IPS-18a (cell line): ENCODE measurements around the gene BPIFB1.

Source experiments
- H3K27ac ChIP-seq: one replicate; pipeline ENCODE4 v1.5.1; 2013; ENCODE audit warnings: low read length
- H3K27me3 ChIP-seq: one replicate; pipeline ENCODE4 v1.6.1; 2013; ENCODE audit warnings: mild to moderate bottlenecking, low read length; ENCODE audit not compliant: control insufficient read depth, insufficient read depth
- H3K36me3 ChIP-seq: one replicate; pipeline ENCODE4 v1.6.1; 2013; ENCODE audit warnings: low read depth, low read length; ENCODE audit not compliant: control insufficient read depth
- H3K4me1 ChIP-seq: one replicate; pipeline ENCODE4 v1.6.1; 2013; ENCODE audit warnings: low read depth, low read length; ENCODE audit not compliant: control insufficient read depth
- H3K4me3 ChIP-seq: one replicate; pipeline ENCODE4 v1.5.1; 2013; ENCODE audit warnings: low read length
- H3K9ac ChIP-seq: one replicate; pipeline ENCODE4 v1.6.1; 2013; ENCODE audit warnings: mild to moderate bottlenecking, low read length, moderate library complexity
- H3K9me3 ChIP-seq: one replicate; pipeline ENCODE4 v1.6.1; 2013; ENCODE audit warnings: low read depth, low read length; ENCODE audit not compliant: control insufficient read depth

The BPIFB1 gene

GRCh38 chr20:33250666-33251065, 32.3 kb upstream of the BPIFB1 start:
- no peak overlapping the region for H3K27ac ChIP-seq
- H3K36me3 ChIP-seq = no peaks in the 10 kb centered on the region
- H3K9ac ChIP-seq = no peak overlapping the region
- H3K4me3 ChIP-seq = no peak overlapping the region
- no peaks in the 10 kb centered on the region for H3K9me3 ChIP-seq
- H3K4me1 ChIP-seq = no peaks in the 10 kb centered on the region
- H3K27me3 ChIP-seq = no peaks in the 10 kb centered on the region

GRCh38 chr20:33251496-33251895, 31.5 kb upstream of the BPIFB1 start:
- H3K4me1 ChIP-seq = no peaks in the 10 kb centered on the region
- no peaks in the 10 kb centered on the region for H3K36me3 ChIP-seq
- no peak overlapping the region for H3K4me3 ChIP-seq
- no peak overlapping the region for H3K27ac ChIP-seq
- no peaks in the 10 kb centered on the region for H3K9me3 ChIP-seq
- H3K9ac ChIP-seq = no peak overlapping the region
- H3K27me3 ChIP-seq = no peaks in the 10 kb centered on the region

DNA sequence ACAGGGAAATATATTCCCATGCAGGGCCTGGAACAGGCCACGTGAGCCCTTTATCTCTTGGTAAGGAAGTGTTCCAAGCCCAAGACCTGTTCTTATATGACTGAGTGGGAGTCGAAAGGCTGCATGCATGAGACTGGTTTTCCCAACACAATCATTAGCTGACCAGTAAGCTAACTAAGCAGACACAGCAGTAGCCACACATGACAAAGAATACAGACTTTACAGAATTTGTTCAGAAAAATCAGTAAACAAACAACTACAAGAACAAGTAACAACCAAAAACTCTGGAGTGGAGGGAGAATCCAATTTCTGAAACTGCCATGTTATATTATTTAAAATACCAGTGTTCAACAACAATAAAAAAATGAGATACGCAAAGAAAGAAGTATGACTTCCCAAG, 30.6 kb upstream of the BPIFB1 start:
- no peak overlapping the region for H3K27ac ChIP-seq
- no peaks in the 10 kb centered on the region for H3K4me1 ChIP-seq
- H3K4me3 ChIP-seq = no peak overlapping the region
- no peaks in the 10 kb centered on the region for H3K9me3 ChIP-seq
- no peaks in the 10 kb centered on the region for H3K36me3 ChIP-seq
- H3K9ac ChIP-seq = no peak overlapping the region
- no peaks in the 10 kb centered on the region for H3K27me3 ChIP-seq

DNA sequence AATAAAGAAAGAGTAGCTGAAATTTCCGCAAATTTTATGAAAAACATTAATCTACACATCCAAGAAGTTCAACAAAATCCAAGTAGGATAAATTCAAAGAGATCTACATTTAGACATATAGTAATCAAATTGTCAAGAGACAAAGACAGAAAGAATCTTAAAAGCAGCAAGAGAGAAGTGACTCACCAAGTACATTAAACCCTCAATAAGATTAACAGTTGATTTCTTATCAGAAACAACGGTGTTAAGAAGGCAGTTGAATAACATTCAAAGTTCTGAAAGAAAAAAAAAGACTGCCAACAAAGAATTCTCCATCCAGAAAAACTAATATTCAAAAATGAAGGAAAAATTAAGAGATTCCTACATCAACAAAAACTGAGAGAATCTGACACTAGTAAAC, 28.0 kb upstream of the BPIFB1 start:
- Histone ChIP-seq H3K9me3 (no peaks in the 10 kb centered on the region), H3K27me3 (no peaks in the 10 kb centered on the region), H3K27ac (no peak overlapping the region), H3K9ac (no peak overlapping the region), H3K36me3 (no peaks in the 10 kb centered on the region), H3K4me3 (no peak overlapping the region), H3K4me1 (no peaks in the 10 kb centered on the region)

DNA sequence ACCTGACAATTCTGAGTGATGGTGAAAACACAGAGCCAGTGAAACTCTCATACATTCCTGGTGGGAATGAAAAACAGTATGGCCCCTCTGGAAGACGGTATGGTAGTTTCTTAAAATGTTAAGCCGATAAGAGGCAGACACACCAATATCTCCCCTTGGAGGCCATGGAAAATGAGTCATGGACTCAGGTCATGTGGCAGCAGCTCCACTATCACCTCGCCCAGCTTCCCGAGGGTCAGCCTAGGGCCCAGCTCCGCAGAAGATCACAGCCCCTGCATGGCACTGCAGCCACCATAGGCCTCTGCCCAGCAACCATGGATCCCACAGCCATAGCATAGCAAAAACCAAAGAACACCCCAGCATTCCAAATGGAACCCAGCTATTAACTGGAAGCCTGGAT, 25.8 kb upstream of the BPIFB1 start:
- no peaks in the 10 kb centered on the region for H3K4me1 ChIP-seq
- H3K9ac ChIP-seq = no peak overlapping the region
- H3K4me3 ChIP-seq = no peak overlapping the region
- no peaks in the 10 kb centered on the region for H3K36me3 ChIP-seq
- no peaks in the 10 kb centered on the region for H3K9me3 ChIP-seq
- H3K27me3 ChIP-seq = no peaks in the 10 kb centered on the region
- no peak overlapping the region for H3K27ac ChIP-seq

- H3K9ac ChIP-seq = no peak overlapping the region
- H3K27ac ChIP-seq = no peak overlapping the region
- H3K4me3 ChIP-seq = no peak overlapping the region
- H3K4me1 ChIP-seq = no peaks in the 10 kb centered on the region
- H3K27me3 ChIP-seq = no peaks in the 10 kb centered on the region
- H3K36me3 ChIP-seq = no peaks in the 10 kb centered on the region
- no peaks in the 10 kb centered on the region for H3K9me3 ChIP-seq
These were observed 23.6 kb upstream of the BPIFB1 start for GRCh38 chr20:33259371-33259770.

DNA sequence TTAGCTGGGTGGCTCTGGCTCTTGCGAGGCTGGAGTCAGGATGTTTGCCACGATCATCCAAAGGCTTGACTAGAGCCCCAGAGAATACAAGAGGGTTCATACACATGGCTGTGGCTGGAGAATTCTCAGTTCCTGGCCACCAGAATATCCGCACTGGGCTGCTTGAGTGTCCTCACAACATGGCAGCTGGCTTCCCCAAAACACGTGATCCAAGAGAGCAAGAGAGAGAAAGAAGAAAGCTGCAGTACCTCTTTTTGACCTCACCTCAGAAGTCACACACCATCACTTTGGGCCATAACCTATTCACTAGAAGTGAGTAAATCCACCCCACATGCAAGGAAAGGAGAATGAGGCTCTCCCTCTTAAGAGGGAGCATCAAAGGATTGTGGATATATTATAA, 21.5 kb upstream of the BPIFB1 start:
- no peak overlapping the region for H3K4me3 ChIP-seq

GRCh38 chr20:33262658-33263065, 20.4 kb upstream of the BPIFB1 start:
- no peaks in the 10 kb centered on the region for H3K27me3 ChIP-seq
- H3K27ac ChIP-seq = no peak overlapping the region
- H3K9me3 ChIP-seq = no peaks in the 10 kb centered on the region
- no peaks in the 10 kb centered on the region for H3K36me3 ChIP-seq
- no peak overlapping the region for H3K9ac ChIP-seq
- no peaks in the 10 kb centered on the region for H3K4me1 ChIP-seq
- no peak overlapping the region for H3K4me3 ChIP-seq

More for the DNA sequence above, 21.5 kb upstream of the BPIFB1 start:
- Histone ChIP-seq H3K4me1 (no peaks in the 10 kb centered on the region), H3K9ac (no peak overlapping the region), H3K36me3 (no peaks in the 10 kb centered on the region), H3K9me3 (no peaks in the 10 kb centered on the region), H3K27ac (no peak overlapping the region), H3K27me3 (no peaks in the 10 kb centered on the region)

GRCh38 chr20:33263784-33264183, 19.2 kb upstream of the BPIFB1 start:
- Histone ChIP-seq H3K27ac (no peak overlapping the region), H3K9ac (no peak overlapping the region), H3K4me3 (no peak overlapping the region), H3K9me3 (no peaks in the 10 kb centered on the region), H3K27me3 (no peaks in the 10 kb centered on the region), H3K4me1 (no peaks in the 10 kb centered on the region), H3K36me3 (no peaks in the 10 kb centered on the region)

GRCh38 chr20:33267701-33268100, 15.3 kb upstream of the BPIFB1 start:
- Histone ChIP-seq H3K27me3 (no peaks in the 10 kb centered on the region), H3K4me3 (no peak overlapping the region), H3K27ac (no peak overlapping the region), H3K4me1 (no peaks in the 10 kb centered on the region), H3K9me3 (no peaks in the 10 kb centered on the region), H3K9ac (no peak overlapping the region), H3K36me3 (no peaks in the 10 kb centered on the region)

DNA sequence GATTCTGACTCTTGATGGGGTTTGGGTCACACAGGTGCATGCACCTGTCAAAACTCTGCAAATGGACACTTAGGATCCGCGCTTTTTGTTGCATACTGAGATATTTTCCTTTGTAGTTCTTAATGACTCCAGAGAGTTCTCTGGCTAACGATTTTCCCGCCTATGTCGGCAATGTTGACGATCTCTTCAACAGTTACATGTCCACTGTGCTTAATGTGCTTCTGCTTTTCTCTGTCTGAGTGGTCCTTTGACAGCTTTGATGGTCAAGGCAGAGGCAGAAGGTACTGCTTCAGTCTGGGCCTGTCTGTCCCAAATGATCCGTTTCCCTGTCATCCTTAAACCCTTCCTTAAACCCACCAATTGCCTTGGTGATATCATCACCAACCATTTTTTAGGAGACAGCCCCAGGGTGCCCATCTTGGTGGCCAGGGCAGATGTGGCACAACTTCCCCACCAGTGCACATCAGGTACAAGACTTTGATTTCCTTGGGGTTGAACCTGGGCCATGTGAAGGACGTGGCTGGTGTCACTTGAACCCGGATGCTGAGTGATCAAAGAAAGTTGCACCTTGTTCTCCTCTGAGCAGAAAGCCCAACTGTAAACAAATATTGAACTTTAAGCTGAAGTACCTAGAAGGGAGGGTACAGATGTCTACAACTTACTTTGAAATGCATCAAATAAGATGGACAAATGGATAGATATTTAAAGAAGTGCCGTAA, 10.7 kb upstream of the BPIFB1 start:
- H3K27me3 ChIP-seq = no peaks in the 10 kb centered on the region
- no peak overlapping the region for H3K27ac ChIP-seq
- no peaks in the 10 kb centered on the region for H3K36me3 ChIP-seq
- H3K4me1 ChIP-seq = no peaks in the 10 kb centered on the region
- H3K9me3 ChIP-seq = no peaks in the 10 kb centered on the region
- no peak overlapping the region for H3K4me3 ChIP-seq
- H3K9ac ChIP-seq = no peak overlapping the region

- H3K9ac ChIP-seq = no peak overlapping the region
- H3K4me3 ChIP-seq = no peak overlapping the region
- no peaks in the 10 kb centered on the region for H3K36me3 ChIP-seq
- peaks cover 8% of the 10 kb centered on the region for H3K4me1 ChIP-seq
- no peaks in the 10 kb centered on the region for H3K27me3 ChIP-seq
- no peak overlapping the region for H3K27ac ChIP-seq
- no peaks in the 10 kb centered on the region for H3K9me3 ChIP-seq
These were observed 9.7 kb upstream of the BPIFB1 start for GRCh38 chr20:33273117-33273851.
